Measurements from ENCODE around the gene SEL1L. TPM values are rescaled to one million over a fixed set of nuclear protein-coding genes. Genes with fewer than 3 reads are reported as not detected.
"Not testable (repeated sequence)": the region's sequence is repeated elsewhere in the genome, so short reads cannot be mapped to it uniquely, and the experiment has no call there.

SEL1L gene
- total and polyA plus RNA-seq, 12 donors = 8.3 to 119 (median 56.0) TPM

GRCh38 chr14:81432219-81432661, 101.4 kb downstream of the SEL1L start:
- Histone ChIP-seq H3K4me1 (replicated peaks in 1 of 2) (peaks cover 11 to 14% of the 10 kb centered on the region in 2 donors), H3K4me3 (no peak overlapping the region), H3K27ac (no peak overlapping the region), H3K36me3 (replicated peaks in 1 of 2) (no peaks in the 10 kb centered on the region), H3K9me3 (replicated peaks in 1 of 3) (no peaks in the 10 kb centered on the region), H3K27me3 (peaks cover 6% of the 10 kb centered on the region)
- no peak for DNase-seq
- WGBS, 4 donors = 71 to 80% (median 76%) methylated on average over 3 of the region's 3 CpGs
- intact Hi-C loops (cut with DNase I) = no loop called here
- TF ChIP-seq CTCF (IDR thresholded peaks at IDR 0.05) (no peak), POLR2A (IDR thresholded peaks at IDR 0.05) (no peak)

DNA sequence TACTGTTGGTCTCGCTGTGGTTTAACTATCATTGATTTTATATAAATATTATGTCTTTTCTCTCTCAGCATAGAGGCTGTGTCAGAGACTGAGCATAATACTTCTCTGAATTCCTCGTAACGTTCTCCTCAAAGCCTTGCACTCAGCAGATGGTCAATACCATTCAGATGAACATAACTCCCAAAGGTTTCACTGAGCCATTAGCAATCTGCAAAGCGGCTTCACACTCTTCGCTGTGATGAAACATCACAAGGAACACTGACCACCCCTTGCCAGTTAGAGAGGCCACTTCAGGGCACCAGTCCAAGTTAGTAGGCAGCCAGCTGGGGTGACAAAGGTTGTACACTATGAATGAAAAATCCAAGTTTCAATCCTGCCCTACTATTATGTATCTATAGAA, 103.4 kb downstream of the SEL1L start:
- Histone ChIP-seq H3K9me3 (replicated peaks in 1 of 3) (no peaks in the 10 kb centered on the region), H3K4me3 (no peak overlapping the region), H3K27me3 (peaks cover 6% of the 10 kb centered on the region), H3K4me1 (replicated peaks in 1 of 2) (peaks cover under 1 to 10% of the 10 kb centered on the region in 2 donors), H3K27ac (no peak overlapping the region), H3K36me3 (replicated peaks in 1 of 2) (no peaks in the 10 kb centered on the region)
- intact Hi-C loops (cut with DNase I) = no loop called here
- no peak for TF ChIP-seq CTCF (IDR thresholded peaks at IDR 0.05)
- no peak for TF ChIP-seq POLR2A (IDR thresholded peaks at IDR 0.05)
- 89 to 96% (median 94%) methylated on average over 5 of the region's 5 CpGs for WGBS, 4 donors
- no peak for DNase-seq

DNA sequence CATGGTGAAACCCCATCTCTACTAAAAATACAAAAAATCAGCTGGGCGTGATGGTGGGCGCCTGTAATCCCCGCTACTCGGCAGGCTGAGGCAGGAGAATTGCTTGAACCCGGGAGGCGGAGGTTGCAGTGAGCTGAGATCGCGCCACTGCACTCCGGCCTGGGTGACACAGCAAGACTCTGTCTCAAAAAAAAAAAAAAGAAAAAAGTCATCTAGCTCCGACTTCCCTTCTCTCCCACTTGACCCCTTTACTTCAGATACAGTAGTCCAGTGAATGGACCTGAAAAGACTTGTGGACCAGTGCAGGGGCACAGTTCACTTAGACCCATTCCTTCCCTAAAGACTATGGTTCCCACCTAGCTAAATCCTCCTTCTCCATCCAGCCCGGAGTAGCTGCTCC, 103.9 kb downstream of the SEL1L start:
- H3K36me3 ChIP-seq (replicated peaks in 1 of 2); H3K27ac ChIP-seq; DNase-seq; H3K27me3 ChIP-seq; intact Hi-C loops (cut with DNase I); H3K4me3 ChIP-seq; H3K9me3 ChIP-seq (replicated peaks in 1 of 3): not testable (repeated sequence)
- WGBS, 4 donors = 86 to 94% (median 88%) methylated on average over 11 of the region's 11 CpGs
- peaks cover 0 to 10% of the 10 kb centered on the region in 2 donors for H3K4me1 ChIP-seq (replicated peaks in 1 of 2)

GRCh38 chr14:81429028-81429427, 104.6 kb downstream of the SEL1L start:
- Histone ChIP-seq H3K27ac (no peak overlapping the region), H3K4me1 (replicated peaks in 1 of 2) (peaks cover 0 to 10% of the 10 kb centered on the region in 2 donors), H3K4me3 (no peak overlapping the region), H3K27me3 (peaks cover 4% of the 10 kb centered on the region), H3K36me3 (replicated peaks in 1 of 2) (no peaks in the 10 kb centered on the region), H3K9me3 (replicated peaks in 1 of 3) (no peaks in the 10 kb centered on the region)
- no peak for TF ChIP-seq CTCF (IDR thresholded peaks at IDR 0.05)
- TF ChIP-seq POLR2A (IDR thresholded peaks at IDR 0.05) = no peak
- intact Hi-C loops (cut with DNase I) = no loop called here
- DNase-seq = no peak
- WGBS, 4 donors = 73 to 95% (median 87%) methylated on average over 1 of the region's 1 CpG

DNA sequence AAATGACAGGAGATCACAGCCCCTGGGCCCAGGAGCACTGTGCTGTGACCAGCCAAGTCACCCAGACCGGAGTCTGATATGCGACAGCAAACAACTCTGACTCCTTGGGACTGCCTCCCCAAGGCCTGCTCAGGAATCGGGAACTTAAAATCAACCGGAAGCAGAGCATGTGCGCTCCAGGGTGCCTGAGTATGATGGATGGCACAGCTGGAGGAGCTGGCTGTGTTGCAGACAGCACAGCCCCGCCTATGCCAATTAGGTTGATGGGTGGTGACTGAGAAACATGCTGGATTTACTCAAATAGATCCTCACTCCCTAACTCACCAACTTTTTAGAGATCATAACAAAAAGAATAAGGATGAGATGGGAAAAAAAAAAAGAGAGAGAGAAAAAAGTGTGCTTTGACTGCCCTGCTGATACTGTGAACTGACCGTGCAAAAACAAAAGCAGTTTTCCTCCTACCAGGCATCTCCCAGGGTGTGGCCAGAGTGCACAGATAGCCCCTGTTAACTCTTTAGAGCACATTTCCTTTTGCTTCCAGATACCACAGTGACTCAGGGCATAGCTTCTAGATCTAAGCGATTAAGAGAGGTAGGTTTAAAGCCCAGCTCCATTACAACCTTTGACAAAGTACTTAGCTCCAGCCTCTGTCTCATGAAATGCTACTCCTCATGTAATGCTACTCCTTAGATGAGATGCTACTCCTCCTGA, 106.2 kb downstream of the SEL1L start:
- no peak for TF ChIP-seq CTCF (IDR thresholded peaks at IDR 0.05)
- TF ChIP-seq POLR2A (IDR thresholded peaks at IDR 0.05) = no peak
- intact Hi-C loops (cut with DNase I) = no loop called here
- Histone ChIP-seq H3K4me1 (replicated peaks in 1 of 2) (peaks cover 0 to 14% of the 10 kb centered on the region in 2 donors), H3K9me3 (replicated peaks in 1 of 3) (no peaks in the 10 kb centered on the region), H3K36me3 (replicated peaks in 1 of 2) (no peaks in the 10 kb centered on the region), H3K27me3 (no peaks in the 10 kb centered on the region), H3K4me3 (no peak overlapping the region), H3K27ac (peak overlapping the region in 1 of 5 donors; percentile 29)
- 36 to 51% (median 45%) methylated on average over 5 to 8 of the region's 8 CpGs for WGBS, 4 donors
- DNase-seq = peak in 5 of 7 donors; percentile 21 to 63 (median 33)
